GM19463 (cell line): ENCODE measurements around the gene GGT6.

Experiments
- ATAC-seq: cut with Tn5 transposase; IDR thresholded peaks from one replicate; pipeline ENCODE4 v1.9.1; 2021; ENCODE audit warnings: mild to moderate bottlenecking, moderate library complexity; ENCODE audit not compliant: unreplicated experiment

Gene GGT6

GRCh38 chr17:4527566-4528125 lies 32.7 kb downstream of the GGT6 start:
- ATAC-seq = no peak

- no peak for ATAC-seq
Measured at GRCh38 chr17:4527134-4527533, 33.2 kb downstream of the GGT6 start.

- no peak for ATAC-seq
Measured at GRCh38 chr17:4525691-4526397, 34.5 kb downstream of the GGT6 start.

- ATAC-seq = no peak
Measured at GRCh38 chr17:4523946-4524345, 36.4 kb downstream of the GGT6 start.

- no peak for ATAC-seq
Measured at GRCh38 chr17:4522661-4523060, 37.7 kb downstream of the GGT6 start.

GRCh38 chr17:4520894-4521600 lies 39.3 kb downstream of the GGT6 start:
- ATAC-seq = no peak

GRCh38 chr17:4520060-4520893 lies 40.1 kb downstream of the GGT6 start:
- no peak for ATAC-seq

- ATAC-seq = no peak
Measured at GRCh38 chr17:4519361-4519788, 41.0 kb downstream of the GGT6 start.

GRCh38 chr17:4518901-4519300 lies 41.5 kb downstream of the GGT6 start:
- no peak for ATAC-seq

GRCh38 chr17:4516735-4517134 lies 43.6 kb downstream of the GGT6 start:
- ATAC-seq = no peak

- ATAC-seq = no peak
Measured at GRCh38 chr17:4515501-4515900, 44.9 kb downstream of the GGT6 start.

- no peak for ATAC-seq
Measured at GRCh38 chr17:4514779-4515178, 45.6 kb downstream of the GGT6 start.

- ATAC-seq = no peak
Measured at GRCh38 chr17:4514206-4514605, 46.2 kb downstream of the GGT6 start.

- ATAC-seq = no peak
Measured at GRCh38 chr17:4513113-4514032, 47.0 kb downstream of the GGT6 start.

- no peak for ATAC-seq
Measured at GRCh38 chr17:4512156-4513112, 47.9 kb downstream of the GGT6 start.

GRCh38 chr17:4511199-4511932 lies 49.0 kb downstream of the GGT6 start:
- ATAC-seq = no peak

GRCh38 chr17:4510618-4510941 lies 49.8 kb downstream of the GGT6 start:
- no peak for ATAC-seq

GRCh38 chr17:4509923-4510617 lies 50.3 kb downstream of the GGT6 start:
- ATAC-seq = no peak
